GM13976 (cell line): ENCODE measurements around the gene GREM1.

Experiments
- DNase-seq: peaks from one replicate; pipeline ENCODE4 v3.0.0; 2012; ENCODE audit warnings: low spot score
- CTCF ChIP-seq: IDR thresholded peaks from 2 replicates; pipeline ENCODE4 v1.5.1; 2012; ENCODE audit warnings: borderline replicate concordance, mild to moderate bottlenecking; ENCODE audit not compliant: insufficient read depth; ENCODE audit errors: extremely low read depth, missing control alignments, control extremely low read depth
- in situ Hi-C: fragments of 300-500 bp; cut with MboI; formaldehyde crosslinking; loops from one replicate; pipeline ENCODE4 v1.12.0; 2022; ENCODE audit warnings: low sequenced_read_pairs, mixed read lengths, inconsistent platforms; ENCODE audit not compliant: unreplicated experiment

GREM1 gene

GRCh38 chr15:32716915-32717425 lies 834 bp upstream of the GREM1 start:
- no peak for TF ChIP-seq CTCF

GRCh38 chr15:32718227-32718820 lies 520 bp downstream of the GREM1 start:
- in situ Hi-C loops = no loop called here
- TF ChIP-seq CTCF = no peak
- DNase-seq = peak; percentile 33

More at GRCh38 chr15:32716915-32717425, 834 bp upstream of the GREM1 start:
- in situ Hi-C loops = no loop called here
- DNase-seq = peak; percentile 44

- in situ Hi-C loops = no loop called here
- DNase-seq = peak; percentile 38
- no peak for TF ChIP-seq CTCF
Observed at GRCh38 chr15:32718821-32719716, 1.3 kb downstream of the GREM1 start.

- no peak for DNase-seq
- in situ Hi-C loops = no loop called here
- no peak for TF ChIP-seq CTCF
Observed at GRCh38 chr15:32721596-32721995, 3.8 kb downstream of the GREM1 start.

- no peak for TF ChIP-seq CTCF
- DNase-seq = no peak
- in situ Hi-C loops = no loop called here
Observed at GRCh38 chr15:32722136-32722535, 4.3 kb downstream of the GREM1 start.

- DNase-seq = peak; percentile 53
Observed at GRCh38 chr15:32723171-32723948, 5.6 kb downstream of the GREM1 start.

More at GRCh38 chr15:32723171-32723948, 5.6 kb downstream of the GREM1 start:
- in situ Hi-C loops = no loop called here
- TF ChIP-seq CTCF = no peak
